GM20431 (cell line): ENCODE results near the gene ATP10A.

Experiments used
- in situ Hi-C: fragments of 300-500 bp; cut with MseI, MboI; formaldehyde crosslinking; loops from one replicate; pipeline ENCODE4 v1.15.0; 2020; ENCODE audit warnings: low sequenced_read_pairs; ENCODE audit not compliant: unreplicated experiment

ATP10A gene

GRCh38 chr15:25797511-25797935 is 65.6 kb downstream of the ATP10A start:
- in situ Hi-C loops = no loop called here

DNA sequence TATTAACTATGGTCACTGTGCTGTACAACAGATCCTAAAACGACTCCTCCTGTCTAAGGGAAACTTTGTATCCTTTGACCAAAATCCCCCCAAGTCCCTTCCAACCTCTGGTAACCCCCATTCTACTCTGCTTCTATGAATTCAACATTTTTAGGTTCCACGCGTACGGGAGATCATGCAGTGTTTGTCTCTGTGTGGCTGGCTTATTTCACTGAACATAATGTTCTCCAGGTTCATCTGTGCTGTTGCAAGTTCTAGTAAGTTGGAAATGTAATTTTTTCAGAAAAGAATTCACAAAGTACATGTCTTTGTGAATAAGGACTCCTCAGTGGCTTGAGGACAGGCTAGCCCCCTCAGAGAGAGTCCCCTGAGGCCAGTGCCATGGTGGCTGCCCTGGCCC is 66.1 kb downstream of the ATP10A start:
- in situ Hi-C loops = no loop called here

DNA sequence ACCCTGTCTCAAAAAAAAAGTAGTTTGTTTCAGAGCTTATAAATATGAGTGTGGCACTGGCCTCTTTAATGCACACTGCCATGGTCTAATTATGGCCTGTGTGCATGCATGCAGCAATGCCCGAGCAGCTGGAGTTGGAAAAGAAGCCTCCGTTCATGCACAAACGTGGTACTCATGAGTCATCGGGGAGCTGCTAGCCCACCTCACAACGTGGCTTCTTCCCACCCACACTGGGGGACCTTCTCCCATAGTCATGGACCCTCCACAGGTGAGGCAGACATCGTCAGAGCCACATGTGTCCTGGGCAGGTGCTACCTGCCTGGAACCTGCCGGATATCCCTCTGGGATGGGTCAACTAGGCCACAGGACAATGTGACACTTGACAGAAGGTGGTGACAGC is 66.7 kb downstream of the ATP10A start:
- in situ Hi-C loops = no loop called here

- in situ Hi-C loops = no loop called here
These were observed 67.4 kb downstream of the ATP10A start for GRCh38 chr15:25795712-25796111.

- in situ Hi-C loops = no loop called here
These were observed 68.1 kb downstream of the ATP10A start for GRCh38 chr15:25795061-25795460.

- in situ Hi-C loops = no loop called here
These were observed 69.6 kb downstream of the ATP10A start for GRCh38 chr15:25793354-25794050.

DNA sequence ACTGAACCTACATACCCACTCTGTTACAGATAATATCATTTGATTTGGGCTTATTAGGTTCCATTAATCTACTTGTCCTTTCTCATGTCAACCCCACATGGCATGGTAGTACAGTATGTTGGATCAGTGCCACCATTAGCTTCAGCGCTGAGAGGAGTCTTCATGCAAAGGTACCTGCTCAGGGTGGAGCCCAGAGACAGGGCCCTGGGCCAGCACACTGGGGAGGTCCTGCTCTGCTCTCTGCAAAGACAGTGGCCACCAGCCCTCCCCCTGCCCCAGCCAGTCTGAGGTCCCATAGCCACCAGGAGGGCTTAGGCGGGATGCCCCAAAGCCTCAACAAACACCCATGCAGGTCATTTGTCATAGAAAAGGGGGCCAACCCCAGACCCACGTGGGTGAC is 71.0 kb downstream of the ATP10A start:
- in situ Hi-C loops = no loop called here

DNA sequence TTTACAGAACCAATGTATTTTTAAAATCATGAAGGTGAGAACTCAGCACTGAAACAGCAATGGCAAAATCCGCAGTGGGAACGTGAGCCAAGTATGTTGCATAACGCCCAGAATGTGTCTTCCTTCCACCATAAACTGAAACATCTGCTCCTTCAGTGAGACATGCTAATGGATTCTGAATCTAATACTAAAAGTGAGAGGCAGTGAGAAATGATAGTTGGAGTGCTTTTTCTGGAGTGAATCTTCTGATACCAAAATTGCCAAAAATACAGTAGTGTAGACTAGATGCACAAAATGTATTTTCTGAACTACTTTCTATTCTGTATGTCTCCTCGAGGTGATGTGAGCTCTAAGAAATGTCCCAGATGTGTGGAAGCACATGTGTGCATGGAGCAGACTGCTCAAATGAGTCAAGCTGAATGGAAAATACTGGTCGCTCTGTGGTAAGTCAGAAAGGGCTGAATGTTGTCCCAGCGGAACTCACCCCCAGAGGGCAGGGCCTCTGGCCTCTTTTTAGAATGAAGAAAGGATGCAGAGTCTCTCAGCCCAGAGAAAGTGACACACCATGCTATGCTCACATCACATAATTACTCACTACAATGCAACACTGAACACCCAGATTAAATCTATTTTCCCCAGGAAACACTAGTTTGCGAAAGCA is 73.0 kb downstream of the ATP10A start:
- in situ Hi-C loops = no loop called here

DNA sequence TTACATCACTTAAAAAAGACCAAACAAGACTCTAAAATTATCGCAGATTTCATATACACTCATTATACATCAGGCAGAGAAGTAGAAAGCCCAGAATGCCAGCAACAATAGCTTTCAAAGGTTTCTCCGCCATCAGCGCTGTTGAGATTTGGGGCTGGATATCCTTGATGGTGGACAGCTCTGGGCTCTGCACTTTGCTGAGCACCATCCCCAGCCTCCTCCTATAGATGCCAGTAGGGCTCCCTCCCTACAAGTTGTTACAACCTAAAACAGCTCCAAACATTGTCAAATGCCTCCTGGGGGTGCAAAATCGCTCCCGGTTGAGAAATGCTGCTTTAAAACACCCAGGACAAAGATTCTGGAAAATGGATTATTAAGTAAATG is 73.5 kb downstream of the ATP10A start:
- in situ Hi-C loops = no loop called here

DNA sequence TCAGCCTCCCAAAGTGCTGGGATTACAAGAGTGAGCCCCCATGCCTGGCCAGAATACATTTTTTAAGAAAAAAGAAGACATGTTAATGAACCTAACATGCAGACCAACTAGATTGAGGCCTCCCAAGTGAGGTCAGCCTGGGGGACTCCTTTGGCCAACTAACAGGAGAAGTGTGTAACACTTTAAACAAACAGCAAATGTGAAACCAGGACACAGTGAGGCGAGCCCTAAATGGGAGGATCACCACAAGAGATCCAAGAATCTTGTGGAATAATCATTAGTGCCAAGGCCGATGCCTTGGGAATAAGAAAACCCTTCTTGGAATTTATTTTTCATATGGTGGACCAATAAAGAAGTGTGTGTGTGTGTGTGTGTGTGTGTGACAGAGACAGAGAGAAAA is 73.9 kb downstream of the ATP10A start:
- in situ Hi-C loops = no loop called here

DNA sequence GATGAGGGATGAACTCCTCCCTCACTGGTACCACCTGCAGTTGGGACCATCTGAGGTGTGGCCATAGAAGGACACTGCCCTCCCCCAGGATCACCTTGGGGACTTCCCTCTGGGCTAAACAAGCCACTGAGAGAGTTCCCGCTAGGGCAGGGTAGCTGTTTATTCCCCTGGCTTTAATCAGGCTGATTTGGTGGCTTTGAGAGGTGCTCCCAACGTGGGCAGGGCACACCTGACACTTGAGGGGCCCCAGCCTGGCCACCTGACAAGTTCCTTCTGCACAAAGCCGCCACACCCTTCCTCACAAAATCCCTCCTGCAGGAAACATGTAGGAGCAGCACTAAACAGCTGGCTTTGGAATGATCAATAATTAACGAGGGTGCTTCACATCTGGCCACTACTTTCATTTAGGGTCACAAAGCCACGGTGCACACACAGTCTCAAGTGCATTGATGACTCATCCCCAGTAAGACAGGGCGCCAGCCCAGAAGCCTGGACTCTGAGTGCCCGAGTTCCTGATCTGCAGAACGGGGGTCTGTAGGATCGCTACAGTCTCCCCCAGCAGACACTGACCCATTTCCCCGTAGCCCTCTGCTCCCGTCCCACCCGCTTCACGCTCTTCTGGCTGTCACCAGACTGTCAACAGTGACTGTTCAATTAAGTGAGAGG is 75.1 kb downstream of the ATP10A start:
- in situ Hi-C loops = no loop called here

- in situ Hi-C loops = no loop called here
These were observed 75.7 kb downstream of the ATP10A start for GRCh38 chr15:25787381-25787780.

- in situ Hi-C loops = no loop called here
These were observed 77.1 kb downstream of the ATP10A start for GRCh38 chr15:25786040-25786439.

DNA sequence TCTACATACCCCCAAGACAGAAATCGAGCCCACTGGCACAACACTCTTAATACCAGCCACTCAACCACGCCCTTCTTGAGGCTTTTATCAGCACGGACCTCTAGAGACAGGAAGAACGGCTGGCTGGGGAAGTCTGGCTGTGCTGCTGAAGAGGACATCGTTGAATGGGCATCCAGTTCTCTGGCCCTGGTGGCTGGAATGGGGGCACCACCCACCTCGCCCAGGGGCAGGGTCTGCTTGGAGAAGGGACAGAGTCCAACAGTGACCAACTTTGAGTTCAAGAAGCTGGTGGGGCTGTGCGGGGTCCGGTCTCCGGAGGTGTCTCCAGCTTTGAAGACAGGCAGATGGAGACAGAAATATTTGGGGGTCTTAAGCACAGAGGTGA is 77.5 kb downstream of the ATP10A start:
- in situ Hi-C loops = no loop called here

GRCh38 chr15:25784876-25785640 is 78.1 kb downstream of the ATP10A start:
- in situ Hi-C loops = no loop called here

- in situ Hi-C loops = no loop called here
These were observed 79.3 kb downstream of the ATP10A start for GRCh38 chr15:25783607-25784540.

- in situ Hi-C loops = no loop called here
These were observed 80.0 kb downstream of the ATP10A start for GRCh38 chr15:25783134-25783533.

DNA sequence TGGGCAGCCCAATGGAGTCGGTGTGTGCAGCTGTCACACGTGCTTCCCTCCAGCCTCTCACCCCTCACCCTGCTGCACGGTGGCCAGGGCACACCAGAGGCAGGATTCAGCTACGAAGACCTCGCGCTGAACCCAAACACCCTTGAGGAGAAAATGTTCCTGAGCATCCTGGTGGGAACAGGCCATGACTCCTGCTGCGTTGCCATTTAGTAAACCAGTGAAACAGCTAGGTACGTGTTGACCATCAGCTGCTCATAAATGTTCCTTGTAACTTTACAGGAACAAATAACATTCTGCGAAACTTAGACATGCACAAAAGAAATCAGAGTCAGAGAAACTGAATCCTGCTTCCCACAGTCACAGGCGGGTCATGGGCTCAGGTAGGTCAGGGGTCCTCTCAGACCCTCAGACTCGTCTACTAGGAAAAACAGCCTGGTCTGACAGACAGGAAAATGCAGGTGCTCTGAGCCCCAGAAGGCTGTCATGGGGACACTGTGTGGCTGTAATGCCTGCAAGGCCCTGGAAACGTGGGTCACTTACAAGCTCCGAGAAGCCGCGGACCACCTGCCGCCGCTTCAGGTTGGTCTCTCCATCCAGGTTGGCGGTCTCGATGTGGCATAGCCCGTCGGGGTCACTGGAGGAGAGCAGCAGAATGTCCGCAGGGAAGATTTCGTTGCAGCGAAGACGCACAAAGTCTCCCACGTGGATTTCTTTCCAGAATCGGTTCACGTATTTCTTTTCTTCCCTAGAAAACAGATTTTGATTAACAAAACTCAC is 82.5 kb downstream of the ATP10A start:
- in situ Hi-C loops = no loop called here

GRCh38 chr15:25778161-25778560 is 85.0 kb downstream of the ATP10A start:
- in situ Hi-C loops = no loop called here
